Measurements from ENCODE around the gene PPOX.

Gene PPOX

DNA sequence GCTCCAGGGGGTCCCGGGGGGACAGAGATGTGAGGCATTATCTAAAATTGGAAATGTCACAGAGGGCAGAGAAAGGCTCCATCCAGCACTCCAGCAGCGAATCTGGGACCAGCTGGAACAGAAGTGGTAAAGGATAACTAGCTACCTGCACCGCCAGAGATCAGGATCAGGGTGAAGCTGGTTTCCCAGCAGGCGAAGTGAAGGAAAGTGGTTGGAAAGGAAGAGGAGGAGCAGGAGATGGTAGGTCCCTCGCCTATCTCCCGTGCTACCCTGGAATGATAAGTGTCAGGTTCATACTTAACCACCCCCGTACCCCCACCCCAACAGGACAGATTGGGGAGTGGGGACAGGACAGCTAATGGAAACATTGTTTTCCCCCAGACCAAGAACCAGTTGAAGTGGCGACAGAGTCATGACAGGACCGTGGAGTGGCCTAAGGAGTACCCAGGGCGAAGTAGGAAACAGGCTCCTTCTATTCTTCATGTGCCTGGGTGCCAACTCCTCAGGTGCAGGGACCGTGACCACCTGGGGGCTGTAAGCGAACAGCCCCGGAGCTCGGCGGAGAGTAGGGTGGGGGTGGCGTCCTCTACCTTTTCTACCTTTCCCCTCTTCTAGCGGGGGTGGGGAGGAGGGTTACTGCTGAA, 10.4 kb downstream of the PPOX start:
- DNase-seq (ENCODE audit: low read depth): no peak

DNA sequence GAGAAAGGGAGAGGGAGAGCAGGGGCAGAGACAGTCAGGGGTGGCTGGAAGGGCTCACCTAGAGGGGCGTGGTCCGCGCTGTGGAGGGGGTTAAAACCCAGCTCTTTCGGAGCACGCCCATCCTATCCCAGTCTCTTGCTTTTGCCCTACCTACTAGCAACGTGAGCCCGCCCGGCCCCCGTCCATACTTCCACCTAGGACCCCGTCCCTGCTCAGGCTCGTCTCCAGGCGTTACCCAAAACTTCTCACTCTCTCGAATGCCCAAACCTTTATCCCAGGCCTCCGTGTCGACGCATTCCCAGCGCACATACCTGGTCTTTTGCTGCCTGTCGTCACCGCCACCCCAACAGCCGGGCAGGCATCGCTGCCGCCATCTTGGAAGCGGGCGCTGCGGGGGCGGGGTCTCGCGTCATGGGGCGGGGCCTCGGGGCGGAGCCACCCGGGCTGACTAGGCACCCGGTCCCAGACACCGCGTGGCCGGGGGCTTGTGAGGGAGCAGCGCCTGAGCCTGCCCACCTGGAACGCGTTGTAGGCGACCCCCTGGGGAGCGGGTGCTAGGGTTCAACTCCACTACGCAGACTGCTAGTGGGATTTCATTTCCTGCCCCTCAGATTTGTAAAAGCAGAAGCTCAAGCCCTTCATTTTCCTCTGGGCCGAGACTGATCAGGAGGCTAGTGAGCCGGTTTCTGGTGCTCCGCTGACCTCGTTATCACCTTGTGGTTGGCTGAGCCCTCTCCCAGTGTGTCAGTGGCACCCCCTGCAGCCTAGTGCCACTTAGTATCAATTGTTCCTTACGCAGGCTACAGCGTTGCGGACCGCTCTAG, 11.1 kb downstream of the PPOX start, which contains the start of gene B4GALT3:
TSS of gene B4GALT3 (minus strand) at position 396 of the 824 bp plus-strand sequence. CDS start 1,447 bp downstream, outside the sequence.
- peak; percentile 95 for DNase-seq (ENCODE audit: low read depth)

GRCh38 chr1:161177936-161178244, 11.7 kb downstream of the PPOX start:
- DNase-seq (ENCODE audit: low read depth): no peak

- DNase-seq (ENCODE audit: low read depth): no peak
These were observed 13.5 kb downstream of the PPOX start for GRCh38 chr1:161179698-161180097.

GRCh38 chr1:161180639-161181038, 14.4 kb downstream of the PPOX start:
- DNase-seq (ENCODE audit: low read depth): no peak

- peak; percentile 62 for DNase-seq (ENCODE audit: low read depth)
These were observed 16.0 kb downstream of the PPOX start for GRCh38 chr1:161182214-161182613.

DNA sequence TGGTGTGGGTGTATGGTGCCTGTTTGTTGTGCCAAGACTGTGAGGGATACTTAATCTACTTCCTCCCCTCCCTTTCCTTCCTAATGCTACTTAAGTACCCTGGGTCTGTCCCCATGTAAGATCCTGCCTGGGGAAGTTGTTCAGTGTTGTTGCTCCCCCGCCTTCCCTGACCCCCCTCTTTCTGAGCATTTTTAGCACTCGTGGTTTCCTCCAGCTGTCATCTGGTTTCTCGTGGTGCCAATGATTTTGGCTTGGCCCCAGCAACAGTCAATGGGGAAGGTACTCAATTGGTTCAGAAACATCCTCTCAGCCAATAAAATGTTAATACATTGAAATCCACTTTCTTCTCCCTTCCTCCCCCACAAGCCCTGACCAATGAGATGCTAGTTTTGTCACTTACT, 19.1 kb downstream of the PPOX start:
- peak; percentile 50 for DNase-seq (ENCODE audit: low read depth)

DNA sequence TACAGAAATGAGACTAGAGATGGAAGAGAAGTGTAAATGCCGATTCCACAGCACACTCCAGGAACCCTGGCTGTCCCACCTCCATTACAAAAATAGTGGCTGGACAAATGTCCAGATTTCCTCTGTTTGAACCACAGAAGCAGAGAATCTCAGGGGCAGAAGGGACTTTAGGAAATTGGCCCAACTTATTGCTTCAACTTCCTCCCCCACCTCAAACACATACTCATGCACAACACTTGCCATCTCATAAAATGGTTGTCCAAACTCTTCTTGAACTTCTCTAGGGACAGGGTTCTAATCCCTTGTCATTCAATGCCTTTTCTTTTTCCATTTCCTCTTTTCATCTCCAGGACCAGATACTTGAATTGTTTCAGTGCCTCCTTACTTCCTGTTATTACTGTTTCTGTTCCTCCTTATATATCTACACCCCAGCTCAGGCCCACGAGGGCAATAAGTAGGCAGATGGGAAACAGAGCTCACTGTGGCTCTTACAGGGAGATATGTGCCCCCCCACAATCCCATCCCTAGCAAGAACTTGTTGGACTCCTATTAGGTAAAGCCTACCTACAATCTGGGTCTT, 19.6 kb downstream of the PPOX start:
- DNase-seq (ENCODE audit: low read depth): no peak

GRCh38 chr1:161187311-161187710, 21.1 kb downstream of the PPOX start:
- DNase-seq (ENCODE audit: low read depth): no peak

GRCh38 chr1:161188381-161188780, 22.2 kb downstream of the PPOX start:
- no peak for DNase-seq (ENCODE audit: low read depth)

DNA sequence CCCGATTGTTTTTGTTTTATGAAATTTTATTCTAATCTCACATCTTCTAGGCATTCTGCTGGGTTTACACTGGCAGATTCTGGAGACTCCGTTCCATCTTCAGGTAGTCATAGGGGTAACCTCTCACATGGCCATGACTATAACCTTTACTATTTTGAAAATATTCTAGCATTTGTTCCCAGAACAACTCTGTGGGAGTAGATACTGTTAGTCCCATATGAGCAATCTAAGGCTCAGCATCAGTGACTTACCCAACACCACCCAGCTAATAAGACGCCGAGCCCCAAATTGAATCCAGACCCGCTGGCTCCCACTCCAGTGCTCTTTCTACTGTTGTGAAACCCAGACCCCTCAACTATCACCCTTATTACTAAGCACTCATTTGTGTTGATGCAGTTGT, 22.8 kb downstream of the PPOX start:
- no peak for DNase-seq (ENCODE audit: low read depth)

DNA sequence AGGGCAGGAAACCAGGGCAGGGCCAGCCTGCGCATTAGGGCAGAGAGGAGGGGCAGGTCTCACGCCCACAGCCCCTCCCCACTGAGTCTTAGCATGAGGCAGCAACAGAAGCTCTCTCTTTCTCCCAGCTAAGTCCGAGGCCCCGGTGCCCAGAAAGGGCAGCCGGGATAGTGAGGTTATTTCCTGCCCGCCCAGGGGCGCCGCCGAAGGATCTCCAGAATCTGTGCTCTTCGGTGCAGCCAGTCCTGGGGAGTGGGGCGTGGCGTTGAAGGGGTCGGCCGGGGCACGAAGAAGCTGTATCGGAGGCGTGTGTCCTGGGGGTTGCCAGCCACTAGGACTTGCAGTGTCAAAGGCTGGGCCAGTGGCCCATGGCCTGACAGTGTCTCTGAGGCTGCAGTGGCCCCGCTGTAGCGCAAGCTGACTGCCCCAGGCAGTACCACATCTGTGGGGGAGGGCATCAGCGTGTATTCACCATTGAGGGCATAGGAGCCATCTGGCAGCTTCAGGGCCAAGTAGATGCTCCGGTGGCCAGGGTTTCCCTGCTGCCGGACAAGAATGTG, 24.8 kb downstream of the PPOX start:
- DNase-seq (ENCODE audit: low read depth): no peak

GRCh38 chr1:161191971-161192370, 25.7 kb downstream of the PPOX start:
- DNase-seq (ENCODE audit: low read depth): no peak

GRCh38 chr1:161192476-161193465, 26.5 kb downstream of the PPOX start:
- peak; percentile 54 for DNase-seq (ENCODE audit: low read depth)

- no peak for DNase-seq (ENCODE audit: low read depth)
These were observed 27.5 kb downstream of the PPOX start for GRCh38 chr1:161193561-161194235.

DNA sequence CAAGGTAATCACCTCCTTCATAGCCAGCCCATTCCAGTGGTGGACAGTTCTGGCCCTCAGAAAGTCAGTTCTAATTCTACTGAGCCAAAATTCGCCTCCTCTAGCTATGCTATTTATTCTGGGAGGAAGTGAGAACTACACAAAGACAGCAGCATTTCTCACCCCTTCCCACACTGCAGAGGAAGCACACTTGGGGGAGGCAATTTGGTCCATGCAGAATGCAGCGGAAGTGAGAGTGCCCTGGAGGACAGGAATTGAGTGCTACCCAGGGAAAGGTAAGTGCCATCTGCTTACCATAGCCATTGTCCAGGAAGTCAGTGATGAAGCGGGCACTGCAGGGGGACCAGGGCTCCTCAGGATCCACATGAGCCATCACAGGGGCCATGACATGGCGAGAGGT, 28.9 kb downstream of the PPOX start:
- DNase-seq (ENCODE audit: low read depth): no peak

DNA sequence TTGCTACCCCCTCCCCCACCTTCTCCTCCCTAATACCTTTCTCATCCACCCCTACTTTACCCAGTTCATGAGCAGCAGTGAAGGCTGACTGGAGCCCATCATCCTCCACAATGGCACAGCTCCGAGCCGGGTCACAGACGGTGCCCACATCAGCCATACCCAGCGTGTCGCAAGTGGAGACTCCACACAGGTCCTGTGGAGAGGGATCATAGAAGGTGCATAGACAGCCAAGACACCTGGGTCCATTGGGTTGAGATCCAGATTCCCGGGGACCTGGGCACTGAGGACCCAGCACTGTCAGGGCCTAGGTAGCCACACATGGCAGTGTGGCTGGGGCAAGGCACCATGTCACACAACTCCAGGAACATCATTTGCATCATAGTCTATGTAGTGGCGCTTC, 29.9 kb downstream of the PPOX start:
- no peak for DNase-seq (ENCODE audit: low read depth)

DNA sequence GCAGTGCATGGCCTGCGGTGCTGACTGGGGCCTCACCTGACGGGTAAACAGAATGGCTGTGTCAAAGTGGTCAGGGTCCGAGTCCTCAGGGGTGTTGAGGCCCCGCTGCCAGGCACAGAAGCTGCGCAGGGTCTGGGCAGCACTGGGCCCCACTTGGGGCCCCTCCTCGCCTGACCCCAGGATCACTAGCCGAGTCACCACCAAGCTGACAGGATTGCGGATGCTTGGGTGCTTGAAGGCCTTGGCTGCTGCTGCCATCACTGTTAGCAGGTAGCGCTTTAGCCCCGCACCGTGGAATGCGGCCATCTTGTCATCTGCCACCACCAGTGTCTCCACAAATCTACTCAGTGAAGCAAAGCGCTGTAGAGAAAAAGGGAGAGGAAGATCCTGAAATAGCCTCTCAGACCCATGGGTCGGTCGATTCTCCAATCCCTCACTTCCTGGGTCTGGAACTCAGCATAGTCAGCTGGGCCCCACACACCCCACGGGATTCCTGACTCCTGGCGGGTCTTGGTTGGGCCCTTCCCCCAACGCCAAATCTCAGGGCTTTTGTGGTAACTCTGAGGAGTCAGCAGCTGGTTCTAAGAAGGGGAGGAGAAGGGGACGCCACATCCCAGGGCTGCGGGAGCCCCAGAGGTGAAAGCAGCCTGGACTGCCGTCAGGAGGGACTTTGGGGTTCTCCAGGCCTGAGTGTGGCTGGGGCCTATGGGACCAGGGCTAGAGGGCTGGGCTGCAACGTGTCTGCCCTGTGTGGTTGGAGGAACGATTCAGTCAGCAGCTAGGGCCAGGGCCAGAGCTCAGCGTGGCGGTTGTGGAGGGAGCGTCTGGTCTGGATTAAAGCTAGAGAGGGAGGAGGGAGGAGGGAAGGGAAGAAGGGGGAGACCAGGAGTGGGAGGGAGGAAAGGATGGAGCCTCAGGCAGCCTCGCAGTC, 30.6 kb downstream of the PPOX start:
- no peak for DNase-seq (ENCODE audit: low read depth)

DNA sequence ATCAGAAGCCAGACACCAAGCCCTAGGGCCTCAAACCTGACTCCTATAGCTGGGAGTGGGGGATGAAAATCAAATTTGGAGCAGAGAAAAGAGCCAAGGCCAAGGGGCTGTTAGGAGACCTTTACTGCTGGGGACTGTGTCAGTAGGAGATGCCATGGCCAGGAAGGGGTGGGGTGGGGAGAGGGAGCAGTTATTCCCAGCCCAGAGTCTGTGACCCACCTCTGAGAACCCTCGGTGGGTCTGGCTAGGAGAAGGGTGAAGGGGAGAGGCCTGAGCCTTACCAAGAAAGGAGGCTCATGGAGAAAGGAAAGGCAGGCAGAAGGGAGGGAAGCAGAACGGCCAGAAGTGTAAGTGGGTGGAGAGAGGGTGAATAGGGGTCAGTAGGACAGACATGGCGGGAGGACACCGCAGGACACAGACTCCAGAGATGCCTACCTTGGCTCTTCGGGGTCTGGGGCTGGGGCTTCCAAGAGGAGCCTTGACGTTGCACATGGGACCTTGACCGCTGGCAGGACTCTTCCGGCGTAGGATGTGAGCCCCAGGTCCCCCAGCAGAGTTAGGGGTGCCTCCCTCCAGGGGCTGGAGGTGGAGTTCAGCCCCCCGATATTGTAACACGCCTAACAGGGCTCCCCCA, 31.5 kb downstream of the PPOX start:
- DNase-seq (ENCODE audit: low read depth): no peak
